ENCODE results near the gene SPRYD7. TPM values are rescaled to one million over a fixed set of nuclear protein-coding genes. Genes with fewer than 3 reads are reported as not detected.
A peak's percentile ranks its signal among the peaks of the same experiment; 100 is the strongest.

SPRYD7 gene
- total RNA-seq, 2 donors from 2014 or later = 6.1 to 9.3 TPM

GRCh38 chr13:49938314-49938713 lies 2.2 kb upstream of the SPRYD7 start:
- Histone ChIP-seq H3K4me1 (peaks cover 0 to 26% of the 10 kb centered on the region in 2 donors), H3K27ac (no peak overlapping the region), H3K27me3 (no peaks in the 10 kb centered on the region), H3K4me3 (no peak overlapping the region), H3K36me3 (no peaks in the 10 kb centered on the region), H3K9me3 (no peaks in the 10 kb centered on the region)
- TF ChIP-seq, protein P1, sequence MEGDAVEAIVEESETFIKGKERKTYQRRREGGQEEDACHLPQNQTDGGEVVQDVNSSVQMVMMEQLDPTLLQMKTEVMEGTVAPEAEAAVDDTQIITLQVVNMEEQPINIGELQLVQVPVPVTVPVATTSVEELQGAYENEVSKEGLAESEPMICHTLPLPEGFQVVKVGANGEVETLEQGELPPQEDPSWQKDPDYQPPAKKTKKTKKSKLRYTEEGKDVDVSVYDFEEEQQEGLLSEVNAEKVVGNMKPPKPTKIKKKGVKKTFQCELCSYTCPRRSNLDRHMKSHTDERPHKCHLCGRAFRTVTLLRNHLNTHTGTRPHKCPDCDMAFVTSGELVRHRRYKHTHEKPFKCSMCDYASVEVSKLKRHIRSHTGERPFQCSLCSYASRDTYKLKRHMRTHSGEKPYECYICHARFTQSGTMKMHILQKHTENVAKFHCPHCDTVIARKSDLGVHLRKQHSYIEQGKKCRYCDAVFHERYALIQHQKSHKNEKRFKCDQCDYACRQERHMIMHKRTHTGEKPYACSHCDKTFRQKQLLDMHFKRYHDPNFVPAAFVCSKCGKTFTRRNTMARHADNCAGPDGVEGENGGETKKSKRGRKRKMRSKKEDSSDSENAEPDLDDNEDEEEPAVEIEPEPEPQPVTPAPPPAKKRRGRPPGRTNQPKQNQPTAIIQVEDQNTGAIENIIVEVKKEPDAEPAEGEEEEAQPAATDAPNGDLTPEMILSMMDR (IDR thresholded peaks at IDR 0.05) = no peak
- DNase-seq (ENCODE audit: low spot score) = no peak

DNA sequence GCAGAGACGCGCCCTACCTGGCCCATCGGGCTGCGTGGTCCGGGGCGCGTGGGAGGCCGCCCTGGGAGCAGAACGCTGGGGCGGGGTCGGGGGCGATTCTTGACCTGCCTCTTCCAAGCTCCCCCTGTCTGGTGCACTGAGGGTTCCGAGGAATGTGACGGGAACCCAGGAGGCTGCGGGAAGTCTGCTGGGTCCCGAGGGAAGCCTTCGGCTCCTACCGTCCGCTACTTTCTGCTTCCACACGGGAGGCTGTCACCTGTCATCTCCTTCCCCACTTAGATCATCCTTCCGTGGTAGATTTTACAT lies 781 bp upstream of the SPRYD7 start:
- Histone ChIP-seq H3K4me1 (peaks cover 0 to 32% of the 10 kb centered on the region in 2 donors), H3K36me3 (no peaks in the 10 kb centered on the region), H3K27ac (peak overlapping the region; percentile 89 to 92), H3K9me3 (no peaks in the 10 kb centered on the region), H3K4me3 (peak overlapping the region; percentile 88 to 98), H3K27me3 (no peaks in the 10 kb centered on the region)
- TF ChIP-seq, protein P1 (IDR thresholded peaks at IDR 0.05) = no peak
- DNase-seq (ENCODE audit: low spot score) = no peak

DNA sequence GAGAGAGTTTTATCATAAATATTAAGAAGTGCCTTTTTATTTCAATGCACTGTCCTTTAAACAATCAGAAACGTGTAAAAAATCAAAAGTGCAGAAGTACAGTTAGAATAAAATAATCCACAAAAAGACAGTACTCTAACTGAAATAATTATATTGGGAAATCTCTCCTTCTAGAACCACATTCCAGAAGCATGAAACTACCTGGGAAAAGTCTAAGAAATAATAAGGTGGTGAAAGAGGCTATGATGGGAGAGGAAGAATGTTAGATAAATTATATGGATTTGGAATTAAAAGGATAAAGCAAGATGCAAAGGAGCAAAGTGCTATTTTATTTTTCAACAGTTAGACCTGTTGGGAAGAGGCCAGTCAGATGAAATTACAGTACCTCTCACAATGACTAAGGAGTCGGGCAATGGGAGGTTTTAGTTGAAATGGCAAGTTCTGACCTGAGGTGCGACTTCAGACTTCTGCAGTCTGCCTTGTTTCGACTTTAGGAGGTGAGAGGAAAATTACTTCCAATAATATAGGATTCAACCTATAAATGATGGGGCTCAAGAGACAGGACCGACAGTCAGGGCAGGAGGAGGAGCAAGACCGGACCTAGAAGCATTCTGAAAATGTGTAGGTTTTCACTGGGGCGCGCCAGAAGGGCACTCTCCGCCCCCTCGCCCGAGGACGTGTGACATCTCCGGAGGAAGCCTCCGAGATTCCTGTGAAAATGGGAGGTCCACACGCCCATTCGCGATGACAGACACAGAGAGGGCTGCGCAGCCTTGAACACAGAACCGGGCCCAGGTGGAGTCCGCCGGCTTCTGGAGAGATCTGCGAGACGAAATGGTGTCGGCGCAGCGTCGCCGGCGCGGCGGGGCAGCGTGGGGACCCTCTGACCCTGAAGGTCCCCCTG lies 717 bp downstream of the SPRYD7 start:
- H3K4me1 ChIP-seq = peaks cover 0 to 32% of the 10 kb centered on the region in 2 donors
- peak; percentile 59 for DNase-seq (ENCODE audit: low spot score)
- H3K36me3 ChIP-seq = no peaks in the 10 kb centered on the region
- TF ChIP-seq, protein P1 (IDR thresholded peaks at IDR 0.05) = no peak
- no peaks in the 10 kb centered on the region for H3K27me3 ChIP-seq
- H3K9me3 ChIP-seq = no peaks in the 10 kb centered on the region
- H3K4me3 ChIP-seq = peak overlapping the region; percentile 88 to 98
- H3K27ac ChIP-seq = peak overlapping the region; percentile 89 to 92

DNA sequence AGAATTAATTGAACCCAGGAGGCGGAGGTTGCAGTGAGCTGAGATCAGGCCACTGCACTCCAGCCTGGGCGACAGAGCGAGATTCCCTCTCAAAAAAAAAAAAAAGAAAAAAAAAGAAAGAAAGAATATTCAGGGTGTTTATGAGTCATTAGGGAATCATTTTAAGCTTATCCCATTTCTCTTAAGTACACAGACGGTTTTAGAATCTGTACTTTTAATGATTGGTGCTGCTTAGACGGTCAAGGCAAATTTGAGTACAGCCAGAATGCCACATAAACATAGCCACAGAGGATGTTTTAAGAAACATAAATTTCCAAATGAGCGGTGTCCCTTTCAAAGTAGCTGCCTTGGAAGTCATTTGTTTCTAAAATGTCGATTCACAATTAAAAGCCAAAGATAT lies 2.6 kb downstream of the SPRYD7 start:
- TF ChIP-seq, protein P1 (IDR thresholded peaks at IDR 0.05) = no peak
- Histone ChIP-seq H3K4me3 (no peak overlapping the region), H3K4me1 (peaks cover 0 to 21% of the 10 kb centered on the region in 2 donors), H3K9me3 (no peaks in the 10 kb centered on the region), H3K36me3 (no peaks in the 10 kb centered on the region), H3K27ac (no peak overlapping the region), H3K27me3 (no peaks in the 10 kb centered on the region)
- no peak for DNase-seq (ENCODE audit: low spot score)

DNA sequence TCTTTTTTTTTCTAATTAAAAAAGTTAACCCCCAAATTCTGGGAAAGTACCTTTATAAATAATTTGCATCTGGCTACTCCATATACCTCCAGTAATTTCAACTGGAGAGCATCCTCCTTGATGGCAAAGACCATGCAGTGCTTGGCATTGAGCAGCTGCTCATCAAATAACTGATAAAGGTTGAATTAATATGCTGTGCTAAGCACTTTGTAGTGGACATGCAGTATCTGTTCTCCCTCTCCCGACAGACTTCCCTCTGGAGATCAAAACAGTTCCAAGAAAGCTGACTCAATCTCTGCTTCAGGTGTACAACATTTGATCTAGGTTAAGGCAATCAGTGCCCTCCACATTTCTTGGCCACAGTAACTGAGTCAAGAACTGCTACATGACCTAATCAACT lies 3.3 kb downstream of the SPRYD7 start:
- Histone ChIP-seq H3K9me3 (no peaks in the 10 kb centered on the region), H3K4me3 (no peak overlapping the region), H3K27ac (no peak overlapping the region), H3K27me3 (no peaks in the 10 kb centered on the region), H3K4me1 (peaks cover 0 to 20% of the 10 kb centered on the region in 2 donors), H3K36me3 (no peaks in the 10 kb centered on the region)
- no peak for DNase-seq (ENCODE audit: low spot score)
- TF ChIP-seq, protein P1 (IDR thresholded peaks at IDR 0.05) = no peak
